Measurements from ENCODE around the gene SH3RF1. TPM values are rescaled to one million over a fixed set of nuclear protein-coding genes. Genes with fewer than 3 reads are reported as not detected.

Gene SH3RF1
- total RNA-seq, 2 donors from 2014 or later: 0.43 to 0.82 TPM

DNA sequence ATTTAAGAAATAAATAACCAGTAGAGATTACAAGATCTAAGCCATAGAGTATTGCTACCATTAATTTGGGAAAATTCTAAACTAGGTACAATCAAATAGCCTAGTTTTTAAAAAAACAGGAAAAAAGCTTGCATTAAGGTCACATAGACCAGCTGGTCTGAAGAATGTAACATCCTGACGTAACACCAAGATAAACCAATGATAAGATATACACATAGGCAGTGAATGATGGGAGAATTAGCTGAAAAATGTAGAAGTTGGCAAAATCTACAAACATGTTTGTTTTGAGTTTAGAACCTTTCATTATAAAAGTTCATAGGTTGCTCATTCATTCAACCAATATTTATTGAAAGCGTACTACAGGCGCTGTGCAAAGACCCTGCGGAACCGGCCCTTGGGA lies 120.0 kb downstream of the SH3RF1 start:
- no peak for DNase-seq (ENCODE audit: low spot score in 2 of 2)
- Mint-ChIP-seq H3K36me3 (no peaks in the 10 kb centered on the region), H3K9me3 (no peaks in the 10 kb centered on the region), H3K27ac (no peak overlapping the region)
- ATAC-seq: no peak

DNA sequence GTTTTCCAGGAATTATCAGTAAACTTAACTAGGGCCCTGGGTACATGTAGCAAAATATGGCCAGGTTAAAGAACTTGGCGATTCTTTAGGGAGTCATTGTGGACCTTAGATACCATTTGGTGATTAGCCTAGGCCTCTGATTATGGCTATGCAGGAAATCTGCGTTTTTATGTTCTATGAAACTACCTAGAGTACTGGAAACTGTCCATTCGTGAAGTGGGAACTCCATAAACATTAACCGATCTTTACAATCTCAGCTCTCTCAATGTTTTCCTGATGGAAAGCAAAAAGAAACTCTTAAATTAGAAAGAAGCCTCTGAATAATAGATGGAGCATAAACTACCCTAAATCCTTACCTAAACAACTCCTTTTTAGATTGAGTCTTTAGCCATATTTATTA lies 121.9 kb downstream of the SH3RF1 start:
- H3K36me3 Mint-ChIP-seq: no peaks in the 10 kb centered on the region
- H3K27ac Mint-ChIP-seq: no peak overlapping the region
- no peak for DNase-seq (ENCODE audit: low spot score in 2 of 2)
- ATAC-seq: no peak
- H3K9me3 Mint-ChIP-seq: no peaks in the 10 kb centered on the region

DNA sequence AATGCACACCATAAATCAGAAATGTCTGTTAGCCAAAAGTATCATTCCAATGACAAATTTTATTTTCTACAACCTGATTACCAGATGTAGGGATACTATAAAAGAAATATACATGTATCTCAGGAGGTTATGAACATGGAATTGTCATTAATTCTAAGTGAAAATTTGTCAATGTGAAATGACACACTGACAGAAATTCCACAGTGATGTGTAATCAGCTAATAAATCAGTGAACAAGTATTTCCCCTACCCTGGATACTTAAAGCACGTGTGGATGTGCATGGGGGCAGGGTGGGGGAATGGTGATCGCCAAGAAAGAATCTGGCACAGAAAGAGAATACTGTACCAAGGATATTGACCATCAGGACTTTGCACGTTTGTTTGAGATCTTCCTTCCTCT lies 123.6 kb downstream of the SH3RF1 start:
- Mint-ChIP-seq H3K27ac (no peak overlapping the region), H3K36me3 (no peaks in the 10 kb centered on the region), H3K9me3 (no peaks in the 10 kb centered on the region)
- DNase-seq (ENCODE audit: low spot score in 2 of 2) (no peak), ATAC-seq (no peak)

DNA sequence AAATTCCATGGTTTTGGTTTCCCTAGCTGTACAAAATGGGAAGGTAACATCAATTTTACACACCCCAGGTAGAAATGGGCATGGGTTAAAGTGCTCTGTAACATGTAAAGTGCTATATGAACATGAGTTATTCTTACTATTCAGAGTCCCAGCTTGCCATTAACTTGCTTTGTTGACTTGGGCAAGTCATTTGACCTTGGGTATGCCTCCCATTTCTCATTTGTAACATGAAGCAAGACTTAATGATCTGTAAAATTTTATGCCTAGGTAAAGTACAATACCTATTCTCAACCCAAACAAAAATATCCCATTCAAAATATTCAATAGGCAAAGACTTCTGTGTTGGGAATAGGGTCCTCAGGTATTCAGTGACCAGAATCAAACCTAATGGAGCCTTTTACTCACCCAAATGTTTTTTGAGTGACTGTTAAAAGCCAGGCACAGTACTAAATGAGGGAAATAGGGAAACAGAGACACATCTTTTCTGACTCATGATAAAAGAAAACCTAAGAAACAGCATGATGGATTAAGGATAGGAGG lies 126.6 kb downstream of the SH3RF1 start:
- ATAC-seq (no peak), DNase-seq (ENCODE audit: low spot score in 2 of 2) (no peak)
- Mint-ChIP-seq H3K27ac (no peak overlapping the region), H3K9me3 (no peaks in the 10 kb centered on the region), H3K36me3 (no peaks in the 10 kb centered on the region)

DNA sequence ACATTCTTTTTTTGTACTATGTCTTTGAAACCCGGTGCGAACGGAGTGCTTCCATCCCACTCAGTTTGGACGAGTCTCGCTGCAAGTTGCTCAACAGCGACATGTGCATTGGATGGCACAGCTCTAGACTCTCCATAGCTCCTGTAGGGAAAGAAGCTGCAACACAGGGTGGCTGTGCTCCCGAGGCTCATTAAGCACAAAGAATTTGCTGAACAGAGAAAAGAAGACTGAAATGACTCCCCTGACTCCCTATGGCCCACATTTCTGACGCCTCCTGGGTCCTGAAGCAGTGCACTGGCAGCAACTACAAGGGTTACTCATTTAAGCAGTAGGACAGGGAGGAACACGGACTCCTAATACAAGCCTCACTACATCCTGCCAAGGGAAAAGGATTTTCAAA lies 127.4 kb downstream of the SH3RF1 start:
- H3K36me3 Mint-ChIP-seq: no peaks in the 10 kb centered on the region
- no peaks in the 10 kb centered on the region for H3K9me3 Mint-ChIP-seq
- DNase-seq (ENCODE audit: low spot score in 2 of 2) (no peak), ATAC-seq (no peak)
- no peak overlapping the region for H3K27ac Mint-ChIP-seq

DNA sequence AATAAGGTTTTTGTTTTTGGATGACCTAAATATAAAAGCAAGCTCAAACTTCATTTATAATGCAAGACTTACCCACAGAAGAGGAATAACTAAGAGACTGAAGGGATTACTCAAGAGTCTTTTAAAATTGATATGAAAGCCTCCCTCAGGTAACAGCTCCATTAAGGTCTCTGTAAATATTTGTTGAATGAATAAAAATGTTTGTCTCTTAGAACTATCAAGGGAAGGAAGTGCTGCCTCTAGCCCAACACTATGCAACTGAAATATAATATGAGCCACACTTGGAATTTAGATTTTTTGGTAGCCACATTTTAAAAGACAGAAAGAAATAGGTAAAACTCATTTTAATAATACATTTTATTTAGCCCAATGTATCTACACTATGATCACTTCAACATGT lies 127.8 kb downstream of the SH3RF1 start:
- no peak for ATAC-seq
- Mint-ChIP-seq H3K27ac (no peak overlapping the region), H3K36me3 (no peaks in the 10 kb centered on the region), H3K9me3 (no peaks in the 10 kb centered on the region)
- no peak for DNase-seq (ENCODE audit: low spot score in 2 of 2)

DNA sequence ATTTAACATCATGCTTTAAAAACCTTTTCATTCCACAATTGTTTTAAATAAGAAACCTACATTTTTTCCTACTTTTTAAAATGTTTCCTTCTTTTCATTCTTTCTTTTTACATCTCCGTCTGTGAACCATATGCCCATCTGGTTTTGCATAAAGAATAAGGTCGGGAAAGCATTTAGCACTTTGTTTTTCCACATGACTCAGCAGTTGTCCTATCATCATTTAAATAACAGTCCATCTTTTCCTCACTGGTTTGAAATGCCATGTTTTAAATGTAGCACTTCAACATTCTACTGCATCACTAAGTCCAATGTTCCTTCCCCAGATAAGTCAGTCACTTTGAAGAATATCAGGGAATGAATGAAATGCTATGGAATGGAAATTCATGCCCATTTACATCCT lies 128.4 kb downstream of the SH3RF1 start:
- no peak overlapping the region for H3K27ac Mint-ChIP-seq
- H3K36me3 Mint-ChIP-seq: no peaks in the 10 kb centered on the region
- no peak for ATAC-seq
- no peaks in the 10 kb centered on the region for H3K9me3 Mint-ChIP-seq
- DNase-seq (ENCODE audit: low spot score in 2 of 2): no peak

DNA sequence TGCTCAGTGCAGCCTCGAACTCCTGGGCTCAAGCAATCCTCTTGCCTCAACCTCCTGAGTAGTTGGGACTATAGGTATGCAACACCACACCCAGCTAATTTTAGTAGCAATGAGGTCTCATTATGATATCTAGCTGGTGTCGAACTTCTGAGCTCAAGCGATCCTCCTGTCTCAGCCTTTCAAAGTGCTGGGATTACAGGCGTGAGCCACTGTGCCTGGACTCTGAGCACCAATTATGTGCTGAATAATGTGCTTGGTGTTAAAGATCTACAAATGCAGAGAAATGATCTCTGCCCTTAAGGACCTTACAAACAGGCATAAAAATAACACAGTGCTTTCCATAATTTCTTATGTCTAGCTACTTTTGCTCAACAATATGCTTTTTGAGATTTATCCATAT lies 131.7 kb downstream of the SH3RF1 start:
- DNase-seq (ENCODE audit: low spot score in 2 of 2) (no peak), ATAC-seq (no peak)
- no peaks in the 10 kb centered on the region for H3K36me3 Mint-ChIP-seq
- no peaks in the 10 kb centered on the region for H3K9me3 Mint-ChIP-seq
- no peak overlapping the region for H3K27ac Mint-ChIP-seq

DNA sequence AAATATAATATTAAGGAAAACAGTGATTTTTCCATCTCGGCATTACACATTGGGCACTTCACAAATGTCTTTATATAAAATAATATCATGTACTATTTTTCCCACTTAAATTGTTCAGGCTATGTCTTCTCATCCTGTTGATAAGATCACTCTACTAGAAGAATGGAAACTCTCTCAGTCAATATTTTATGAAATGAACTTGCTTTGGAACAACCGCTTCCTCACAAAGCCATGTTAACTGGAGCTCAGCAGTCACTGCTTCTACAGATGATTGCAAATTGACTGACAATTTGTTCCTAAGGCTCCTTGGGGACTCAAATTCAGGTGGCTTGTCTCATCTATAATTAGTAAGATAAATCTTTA lies 133.2 kb downstream of the SH3RF1 start:
- Mint-ChIP-seq H3K36me3 (no peaks in the 10 kb centered on the region), H3K27ac (no peak overlapping the region), H3K9me3 (no peaks in the 10 kb centered on the region)
- DNase-seq (ENCODE audit: low spot score in 2 of 2) (no peak), ATAC-seq (no peak)

DNA sequence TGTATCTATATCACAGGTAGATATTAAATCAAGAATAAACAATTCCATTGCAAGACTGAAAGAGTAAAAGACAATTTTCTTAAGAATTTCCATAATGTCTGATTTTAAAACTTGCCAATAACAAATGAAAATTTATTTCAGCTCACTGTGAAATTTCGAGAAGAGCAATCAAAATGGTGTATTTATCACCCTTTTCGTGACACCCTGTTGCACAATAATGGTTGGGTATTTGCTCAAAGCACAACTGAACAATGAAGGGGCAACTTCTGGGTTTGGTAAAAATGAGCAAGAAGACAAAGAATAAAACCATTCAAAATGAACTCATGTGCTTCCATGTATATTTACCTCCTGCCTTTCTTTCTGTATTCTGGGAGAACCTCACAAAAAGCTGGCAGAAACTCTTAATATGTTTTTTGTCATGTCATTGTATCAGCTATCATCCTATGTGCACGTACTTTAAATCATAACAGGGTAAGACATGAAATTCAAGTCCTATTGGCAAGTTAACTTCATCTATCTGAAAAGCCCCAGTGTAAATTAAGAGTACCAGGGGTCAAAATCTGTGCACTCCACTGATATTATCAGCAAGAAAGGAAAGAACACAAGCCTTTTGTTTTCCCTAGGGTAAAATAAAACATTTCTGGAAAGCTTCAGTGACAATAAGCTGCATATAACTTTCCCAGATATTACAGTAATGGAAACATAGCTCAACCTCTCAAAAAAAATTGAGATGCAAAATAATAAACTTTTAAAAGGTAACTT lies 133.8 kb downstream of the SH3RF1 start:
- Mint-ChIP-seq H3K36me3 (no peaks in the 10 kb centered on the region), H3K9me3 (no peaks in the 10 kb centered on the region), H3K27ac (no peak overlapping the region)
- no peak for ATAC-seq
- DNase-seq (ENCODE audit: low spot score in 2 of 2): no peak

DNA sequence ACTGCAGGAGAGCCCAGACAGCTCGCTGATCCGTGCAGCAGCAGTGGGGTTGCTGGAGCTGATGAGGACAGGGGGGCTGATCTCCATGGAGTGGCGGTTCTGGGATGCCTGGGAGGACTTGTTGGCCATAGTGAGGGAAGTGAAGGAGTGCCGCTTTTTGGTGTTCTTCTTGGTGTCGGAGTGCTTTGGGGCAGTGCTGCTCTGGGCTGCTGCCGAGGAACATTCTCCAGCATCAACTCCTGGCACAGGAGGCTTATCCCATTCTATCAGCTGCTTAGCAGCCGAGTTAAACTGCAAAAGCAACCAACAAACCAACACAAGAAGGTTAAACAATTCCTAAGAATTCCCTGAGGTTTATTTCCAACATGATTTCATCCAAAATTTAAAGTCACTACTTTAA lies 134.4 kb downstream of the SH3RF1 start:
- no peak for DNase-seq (ENCODE audit: low spot score in 2 of 2)
- Mint-ChIP-seq H3K27ac (no peak overlapping the region), H3K9me3 (no peaks in the 10 kb centered on the region), H3K36me3 (no peaks in the 10 kb centered on the region)
- no peak for ATAC-seq

DNA sequence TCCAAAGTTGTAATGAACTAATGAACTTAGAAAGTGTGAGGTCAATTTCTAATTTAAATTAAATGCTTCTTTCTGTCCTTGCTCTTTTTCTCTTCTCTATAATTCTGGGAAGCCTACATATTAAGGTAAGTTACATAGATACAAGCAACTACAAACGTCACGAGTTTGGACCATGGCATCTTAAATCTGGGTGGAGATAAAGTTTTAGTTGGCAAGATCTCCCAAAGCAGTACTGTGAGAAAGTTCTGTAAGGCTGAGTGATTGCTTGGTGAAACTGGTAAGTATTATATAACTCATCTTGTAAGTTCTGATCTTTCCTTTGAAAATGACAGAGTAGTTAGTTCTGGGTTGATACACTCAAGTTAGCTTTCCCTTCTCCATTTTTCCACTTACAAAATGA lies 135.0 kb downstream of the SH3RF1 start:
- H3K36me3 Mint-ChIP-seq: no peaks in the 10 kb centered on the region
- ATAC-seq: no peak
- no peak for DNase-seq (ENCODE audit: low spot score in 2 of 2)
- H3K27ac Mint-ChIP-seq: no peak overlapping the region
- no peaks in the 10 kb centered on the region for H3K9me3 Mint-ChIP-seq

DNA sequence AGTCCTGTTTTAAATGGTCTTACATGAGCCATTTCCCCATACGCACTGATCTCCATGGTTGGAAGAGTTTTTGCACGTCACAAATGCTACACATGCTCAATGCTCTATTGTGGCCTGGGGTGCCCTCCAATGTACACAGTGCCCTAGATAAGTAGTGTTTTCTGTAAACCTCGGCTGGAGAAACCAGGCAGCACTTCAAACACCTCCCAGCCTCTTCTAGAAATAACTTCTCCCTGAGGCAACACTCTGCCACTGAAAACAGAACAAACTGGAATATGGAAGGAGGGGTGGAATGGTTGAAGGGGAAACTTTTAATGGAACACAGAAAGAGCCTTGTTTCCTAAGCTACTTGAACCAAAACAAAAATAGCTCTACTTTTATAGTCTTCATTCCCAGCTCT lies 136.8 kb downstream of the SH3RF1 start:
- ATAC-seq (no peak), DNase-seq (ENCODE audit: low spot score in 2 of 2) (no peak)
- no peak overlapping the region for H3K27ac Mint-ChIP-seq
- H3K36me3 Mint-ChIP-seq: no peaks in the 10 kb centered on the region
- H3K9me3 Mint-ChIP-seq: no peaks in the 10 kb centered on the region

DNA sequence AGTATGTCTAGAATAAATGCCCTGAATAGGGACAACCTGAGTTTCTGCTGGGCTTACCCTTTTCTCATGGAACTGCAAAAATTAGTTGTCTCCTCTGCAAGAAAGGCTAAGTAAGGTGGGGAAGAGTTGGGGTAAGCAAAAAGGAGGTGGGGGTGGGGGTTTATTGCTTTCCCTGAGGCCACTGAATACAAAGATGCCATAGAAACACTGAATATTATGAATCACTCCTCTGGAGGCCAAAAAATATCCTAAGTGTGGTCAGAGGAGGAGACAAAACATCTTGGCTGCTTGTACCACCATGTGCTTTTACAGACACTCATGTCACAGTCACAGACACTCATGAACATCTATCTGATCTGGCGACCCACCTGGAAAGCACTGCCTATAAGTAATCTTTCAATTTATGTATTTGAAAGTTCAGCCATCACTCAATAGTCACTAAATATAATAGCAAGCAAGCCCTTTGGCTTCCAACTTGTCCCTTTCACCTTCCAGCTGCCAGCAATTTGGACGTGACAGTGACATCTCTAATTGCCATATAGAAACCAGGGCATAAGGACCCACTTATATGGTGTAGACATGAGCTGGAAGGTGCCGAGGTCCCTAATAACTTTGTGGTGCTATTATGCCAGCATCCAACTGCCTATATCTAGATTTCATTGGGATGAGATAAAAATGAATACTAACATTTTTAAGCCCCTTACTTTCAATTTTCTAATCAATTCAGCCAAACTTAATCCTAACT lies 138.0 kb downstream of the SH3RF1 start:
- no peak for ATAC-seq
- no peaks in the 10 kb centered on the region for H3K9me3 Mint-ChIP-seq

DNA sequence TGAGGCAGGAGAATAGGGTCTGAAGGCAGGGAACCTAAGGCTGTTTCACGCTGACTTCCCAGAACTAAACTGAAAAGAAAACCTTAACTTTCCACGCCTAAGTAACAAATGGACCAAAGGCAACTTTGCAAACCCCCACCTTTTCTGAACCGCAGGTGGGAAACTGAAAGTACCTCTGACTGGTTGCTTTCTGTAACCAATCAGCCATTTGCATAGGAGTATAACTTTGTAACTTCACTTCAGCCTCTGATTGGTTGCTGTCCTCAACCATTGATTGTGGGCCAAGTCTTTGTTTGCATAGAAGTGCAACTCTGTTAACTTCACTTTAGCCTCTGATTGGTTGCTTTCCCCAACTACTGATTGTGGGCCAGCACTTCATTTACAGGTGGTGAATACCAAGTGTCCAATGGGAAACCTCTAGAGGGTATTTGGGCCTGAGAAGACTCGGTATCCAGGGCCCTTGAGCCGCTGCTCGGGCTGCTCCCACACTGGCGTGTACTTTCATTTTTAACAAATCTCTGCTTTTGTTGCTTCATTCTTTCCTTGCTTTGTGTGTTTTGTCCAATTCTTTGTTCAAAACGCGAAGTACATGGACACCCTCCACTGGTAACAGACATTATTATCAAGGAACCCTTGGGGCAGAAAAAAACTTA lies 139.1 kb downstream of the SH3RF1 start:
- Mint-ChIP-seq H3K36me3 (no peaks in the 10 kb centered on the region), H3K9me3 (no peaks in the 10 kb centered on the region), H3K27ac (no peak overlapping the region)
- ATAC-seq: no peak
- no peak for DNase-seq (ENCODE audit: low spot score in 2 of 2)

More for the DNA sequence above, 138.0 kb downstream of the SH3RF1 start:
- Mint-ChIP-seq H3K27ac (no peak overlapping the region), H3K36me3 (no peaks in the 10 kb centered on the region)
- no peak for DNase-seq (ENCODE audit: low spot score in 2 of 2)

DNA sequence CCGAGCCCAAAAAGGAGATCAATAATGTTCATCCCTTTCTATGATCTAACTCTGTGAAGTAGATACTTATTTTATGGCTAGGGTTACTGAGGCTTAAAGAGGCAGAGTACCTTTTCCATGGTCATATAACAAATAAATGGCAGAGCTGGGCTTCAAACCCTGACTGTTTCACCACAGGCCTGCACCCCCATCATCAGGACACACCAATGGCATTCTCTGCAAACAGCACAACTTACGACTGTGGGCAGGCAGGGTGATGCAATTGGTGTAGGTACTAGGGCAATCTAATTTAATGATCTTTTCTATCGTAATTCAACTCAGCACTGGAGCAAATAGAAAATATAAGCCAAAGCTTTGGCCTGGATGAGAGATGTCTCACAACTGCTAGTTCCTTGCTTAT lies 141.9 kb downstream of the SH3RF1 start:
- Mint-ChIP-seq H3K36me3 (no peaks in the 10 kb centered on the region), H3K9me3 (no peaks in the 10 kb centered on the region), H3K27ac (no peak overlapping the region)
- DNase-seq (ENCODE audit: low spot score in 2 of 2) (no peak), ATAC-seq (no peak)

DNA sequence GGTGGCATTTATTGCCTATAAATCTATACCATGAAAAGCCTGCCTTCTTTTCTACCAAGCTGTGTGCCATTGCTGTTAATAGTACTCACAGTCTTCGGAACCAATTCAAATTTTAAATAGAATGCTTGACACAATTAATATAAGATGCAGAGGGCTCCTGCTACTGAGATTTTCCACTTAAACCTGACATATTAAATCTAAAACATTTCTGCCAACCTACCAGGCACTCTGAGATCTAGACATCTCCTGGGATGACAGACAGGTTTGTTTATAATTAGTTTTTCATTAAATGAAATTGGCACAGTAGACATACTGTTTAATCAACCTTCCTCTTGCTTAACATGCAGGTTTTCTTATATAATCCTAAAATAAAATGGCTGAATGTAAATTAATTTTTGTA lies 143.4 kb downstream of the SH3RF1 start:
- no peak for ATAC-seq
- no peaks in the 10 kb centered on the region for H3K36me3 Mint-ChIP-seq

More for the DNA sequence above, 143.4 kb downstream of the SH3RF1 start:
- Mint-ChIP-seq H3K27ac (no peak overlapping the region), H3K9me3 (no peaks in the 10 kb centered on the region)
- DNase-seq (ENCODE audit: low spot score in 2 of 2): no peak
